H9 (cell line): Measurements from ENCODE around the gene APP. TPM values are rescaled to one million over a fixed set of nuclear protein-coding genes. Genes with fewer than 3 reads are reported as not detected.

Source experiments
- DNase-seq: peaks from one replicate; pipeline ENCODE4 v3.0.0-alpha.2; 2017
- H2AFZ ChIP-seq: one replicate; pipeline ENCODE4 v1.6.1; 2013; ENCODE audit warnings: mild to moderate bottlenecking, low read length, control low read depth, moderate library complexity
- H2AK5ac ChIP-seq: 2 replicates; pipeline ENCODE4 v1.6.1; 2013; ENCODE audit warnings: low read length, control low read depth, mixed read lengths; ENCODE audit not compliant: insufficient read length
- H2BK120ac ChIP-seq: one replicate; pipeline ENCODE4 v1.6.1; 2013; ENCODE audit warnings: low read depth, mild to moderate bottlenecking, low read length, control low read depth, inconsistent platforms; ENCODE audit not compliant: poor library complexity, severe bottlenecking
- H2BK12ac ChIP-seq: 2 replicates; pipeline ENCODE4 v1.6.1; 2013; ENCODE audit warnings: low read length, control low read depth, mixed read lengths, low read depth; ENCODE audit not compliant: insufficient read length
- H2BK15ac ChIP-seq: 2 replicates; pipeline ENCODE4 v1.6.1; 2013; ENCODE audit warnings: low read depth, low read length, control low read depth
- H2BK20ac ChIP-seq: one replicate; pipeline ENCODE4 v1.6.1; 2013; ENCODE audit warnings: low read depth, mild to moderate bottlenecking, low read length, control low read depth, inconsistent platforms; ENCODE audit not compliant: poor library complexity, severe bottlenecking
- H2BK5ac ChIP-seq: 2 replicates; pipeline ENCODE4 v1.6.1; 2013; ENCODE audit warnings: low read length, control low read depth, mixed read lengths; ENCODE audit not compliant: insufficient read length
- H3K14ac ChIP-seq: 2 replicates; pipeline ENCODE4 v1.6.1; 2013; ENCODE audit warnings: low read length, control low read depth; ENCODE audit not compliant: insufficient read depth
- H3K18ac ChIP-seq: 2 replicates; pipeline ENCODE4 v1.6.1; 2013; ENCODE audit warnings: low read depth, mild to moderate bottlenecking, mixed read lengths, low read length, control low read depth; ENCODE audit not compliant: insufficient read length
- H3K23ac ChIP-seq: 2 replicates; pipeline ENCODE4 v1.6.1; 2013; ENCODE audit warnings: low read length, control low read depth, mixed read lengths, low read depth; ENCODE audit not compliant: insufficient read length
- H3K23me2 ChIP-seq: 2 replicates; pipeline ENCODE4 v1.6.1; 2013; ENCODE audit warnings: low read depth, mild to moderate bottlenecking, mixed read lengths, low read length, control low read depth; ENCODE audit not compliant: insufficient read length, poor library complexity, severe bottlenecking
- H3K27ac ChIP-seq: 2 replicates; pipeline ENCODE4 v1.5.1; 2013; ENCODE audit warnings: low read length, control low read depth, mixed read lengths, low read depth; ENCODE audit not compliant: insufficient read length
- H3K27me3 ChIP-seq: 2 replicates; pipeline ENCODE4 v1.6.1; 2013; ENCODE audit warnings: low read length, control low read depth, inconsistent platforms; ENCODE audit not compliant: insufficient read depth
- H3K4ac ChIP-seq: 2 replicates; pipeline ENCODE4 v1.6.1; 2013; ENCODE audit warnings: low read depth, mild to moderate bottlenecking, control low read depth, inconsistent platforms, low read length, moderate library complexity
- H3K4me1 ChIP-seq: 2 replicates; pipeline ENCODE4 v1.6.1; 2013; ENCODE audit warnings: low read length, control low read depth, inconsistent platforms; ENCODE audit not compliant: insufficient read depth
- H3K4me2 ChIP-seq: 2 replicates; pipeline ENCODE4 v1.6.1; 2013; ENCODE audit warnings: low read length, control low read depth, mixed read lengths; ENCODE audit not compliant: insufficient read length, insufficient read depth
- H3K56ac ChIP-seq: 2 replicates; pipeline ENCODE4 v1.6.1; 2013; ENCODE audit warnings: low read depth, mild to moderate bottlenecking, mixed read lengths, low read length, control low read depth; ENCODE audit not compliant: insufficient read length
- H3K79me1 ChIP-seq: 2 replicates; pipeline ENCODE4 v1.6.1; 2013; ENCODE audit warnings: low read depth, mild to moderate bottlenecking, moderate library complexity, low read length, control low read depth, inconsistent platforms; ENCODE audit not compliant: insufficient read depth, poor library complexity, severe bottlenecking
- H3K79me2 ChIP-seq: 2 replicates; pipeline ENCODE4 v1.6.1; 2013; ENCODE audit warnings: low read length, control low read depth, inconsistent platforms; ENCODE audit not compliant: insufficient read depth
- H3K9ac ChIP-seq: 2 replicates; pipeline ENCODE4 v1.6.1; 2013; ENCODE audit warnings: low read length, control low read depth, mixed read lengths; ENCODE audit not compliant: insufficient read length; ENCODE audit errors: extremely low read depth
- H3K9me3 ChIP-seq: one replicate; pipeline ENCODE4 v1.6.1; 2013; ENCODE audit warnings: low read depth, low read length, inconsistent platforms; ENCODE audit not compliant: control insufficient read depth
- H3T11ph ChIP-seq: one replicate; pipeline ENCODE4 v1.6.1; 2013; ENCODE audit warnings: mild to moderate bottlenecking, low read length, control low read depth, inconsistent platforms
- H4K20me1 ChIP-seq: one replicate; pipeline ENCODE4 v1.6.1; 2013; ENCODE audit not compliant: control insufficient read depth, insufficient read length, insufficient read depth
- H4K5ac ChIP-seq: 2 replicates; pipeline ENCODE4 v1.6.1; 2013; ENCODE audit warnings: low read depth, mild to moderate bottlenecking, mixed read lengths, low read length, control low read depth; ENCODE audit not compliant: insufficient read length
- H4K8ac ChIP-seq: replicated peaks from 2 replicates; pipeline ENCODE4 v1.6.1; 2013; ENCODE audit warnings: low read length, control low read depth, mixed read lengths, low read depth; ENCODE audit not compliant: insufficient read length
- H4K91ac ChIP-seq: 2 replicates; pipeline ENCODE4 v1.6.1; 2013; ENCODE audit warnings: low read depth, mild to moderate bottlenecking, moderate library complexity, mixed read lengths, low read length, control low read depth; ENCODE audit not compliant: insufficient read length
- H3K27ac Mint-ChIP-seq, 3 experiments: 2 replicates in 2 of 3; 3 replicates in 1 of 3; pipeline ENCODE4 v1.8.0; 2020 to 2021; ENCODE audit warnings: mixed read lengths in 3 of 3, mild to moderate bottlenecking in 1 of 3, moderate library complexity in 1 of 3
- H3K27me3 Mint-ChIP-seq: 2 replicates; pipeline ENCODE4 v1.8.0; 2021; ENCODE audit warnings: low read depth, mild to moderate bottlenecking, moderate library complexity, mixed read lengths
- H3K36me3 Mint-ChIP-seq, 3 experiments: 2 replicates in 2 of 3; 3 replicates in 1 of 3; pipeline ENCODE4 v1.8.0; 2020 to 2021; ENCODE audit warnings: low read depth in 3 of 3, mixed read lengths in 3 of 3; ENCODE audit not compliant: insufficient read depth in 1 of 3
- H3K4me1 Mint-ChIP-seq, 2 experiments: 2 replicates each; pipeline ENCODE4 v1.8.0; 2020; ENCODE audit warnings: mixed read lengths in 2 of 2
- H3K4me3 Mint-ChIP-seq, 2 experiments: 2 replicates in 1 of 2; 3 replicates in 1 of 2; pipeline ENCODE4 v1.8.0; 2020 to 2021; ENCODE audit warnings: mild to moderate bottlenecking in 2 of 2, mixed read lengths in 2 of 2, moderate library complexity in 1 of 2
- H3K9me3 Mint-ChIP-seq, 2 experiments: 2 replicates in 1 of 2; 3 replicates in 1 of 2; pipeline ENCODE4 v1.8.0; 2020; ENCODE audit warnings: mild to moderate bottlenecking in 2 of 2, mixed read lengths in 2 of 2, moderate library complexity in 1 of 2
- CTCF ChIP-seq: fragments of 200-600 bp; sonication (generic); conservative IDR thresholded peaks from 3 replicates; pipeline ENCODE4 v1.8.0; 2021; ENCODE audit warnings: antibody characterized with exemption, mild to moderate bottlenecking
- WGBS: extraction: QIAGEN DNeasy Blood & Tissue Kit; methylation state at CpG from one replicate; pipeline ENCODE4 v1.1.7; 2013; ENCODE audit warnings: missing lambda C conversion rate, low lambda C conversion rate, mixed read lengths; ENCODE audit not compliant: insufficient read length; ENCODE audit errors: extremely low coverage; 5-methylcytosine and 5-hydroxymethylcytosine counted together
- total RNA-seq: library from RNA; stranded (reverse); gene quantifications from 2 replicates; pipeline ENCODE4 v1.2.1, GENCODE V29; 2021

Gene APP
- total RNA-seq, 1 experiment from 2014 or later, result 380 TPM

- H4K5ac ChIP-seq, result no peak overlapping the region
- WGBS, result no CpG with 5 or more reads among the region's 4 CpGs
Observed at GRCh38 chr21:26195708-26196107, 25.1 kb upstream of the APP start.

More at GRCh38 chr21:26195708-26196107, 25.1 kb upstream of the APP start:
- H3K36me3 Mint-ChIP-seq, result peaks cover 0 to 4% (median 0%) of the 10 kb centered on the region in 3 experiments; a peak in 2 of 7 replicates
- Histone ChIP-seq H4K91ac (no peak overlapping the region), H4K20me1 (no peaks in the 10 kb centered on the region), H3K79me2 (no peaks in the 10 kb centered on the region), H4K8ac (no peak overlapping the region), H3K23ac (no peak overlapping the region), H3K23me2 (no peaks in the 10 kb centered on the region), H2BK20ac (no peak overlapping the region), H2AK5ac (no peak overlapping the region), H2BK15ac (no peak overlapping the region), H3K27me3 (no peaks in the 10 kb centered on the region), H2BK120ac (no peak overlapping the region), H3K79me1 (no peaks in the 10 kb centered on the region), H3K4ac (no peak overlapping the region), H3K56ac (no peak overlapping the region), H3K4me2 (no peak overlapping the region), H3K9ac (no peak overlapping the region), H3T11ph (no peak overlapping the region), H2BK12ac (no peak overlapping the region), H3K27ac (no peak overlapping the region), H3K4me1 (no peaks in the 10 kb centered on the region), H2AFZ (no peak overlapping the region), H2BK5ac (no peak overlapping the region), H3K18ac (no peak overlapping the region), H3K14ac (no peak overlapping the region), H3K9me3 (no peaks in the 10 kb centered on the region)
- TF ChIP-seq CTCF, result no peak
- H3K4me3 Mint-ChIP-seq, result no peak overlapping the region
- no peaks in the 10 kb centered on the region for H3K27me3 Mint-ChIP-seq
- peaks cover 2 to 5% of the 10 kb centered on the region in 2 experiments; a peak in 3 of 5 replicates for H3K9me3 Mint-ChIP-seq
- H3K27ac Mint-ChIP-seq, result no peak overlapping the region
- no peaks in the 10 kb centered on the region for H3K4me1 Mint-ChIP-seq
- no peak for DNase-seq
